Caco-2 (cell line): ENCODE results near the gene SAMD10. TPM values are rescaled to one million over a fixed set of nuclear protein-coding genes. Genes with fewer than 3 reads are reported as not detected.

ENCODE experiments used
- BruUV-seq: library from RNA; stranded (reverse); fragments of 400-500 nt; replicated peaks from 2 replicates; lab custom pipeline; 2021; lab: Mats Ljungman, UMichigan
- CTCF ChIA-PET: fragments of 300-600 bp; sonication (Branson Sonifier 250); formaldehyde crosslinking; loops from one replicate; lab custom pipeline; 2022; ENCODE audit warnings: antibody characterized with exemption; lab: Charles Lee
- POLR2A ChIA-PET: fragments of 300-600 bp; sonication (Branson Sonifier 250); formaldehyde crosslinking; loops from one replicate; lab custom pipeline; 2022; ENCODE audit warnings: antibody characterized with exemption; lab: Charles Lee
- DNase-seq, 2 experiments: peaks; one replicate each; pipeline versions ENCODE4 v3.0.0 to v3.0.0-alpha.2; 2020 to 2022
- H3K27me3 ChIP-seq: replicated peaks from 2 replicates; pipeline ENCODE4 v1.6.0; 2011; ENCODE audit warnings: low read length; ENCODE audit not compliant: control insufficient read depth, insufficient read depth
- H3K36me3 ChIP-seq: 2 replicates; pipeline ENCODE4 v1.5.1; 2011; ENCODE audit warnings: low read length; ENCODE audit not compliant: control insufficient read depth, insufficient read depth
- H3K4me1 ChIP-seq: fragments of 250-450 bp; sonication (Bioruptor Pico); 2 replicates; pipeline ENCODE4 v1.5.1; 2020; ENCODE audit warnings: mild to moderate bottlenecking
- H3K4me3 ChIP-seq: 2 replicates; pipeline ENCODE4 v1.5.1; 2011; ENCODE audit warnings: low read depth, mild to moderate bottlenecking, control low read depth, low read length
- H3K9me3 ChIP-seq: fragments of 250-450 bp; sonication (Bioruptor Pico); 2 replicates; pipeline ENCODE4 v1.5.1; 2020; ENCODE audit warnings: mild to moderate bottlenecking, moderate library complexity
- H3K27ac Mint-ChIP-seq: one replicate; pipeline ENCODE4 v1.8.0; 2022; ENCODE audit warnings: mixed read lengths; ENCODE audit not compliant: unreplicated experiment
- H3K27me3 Mint-ChIP-seq: one replicate; pipeline ENCODE4 v1.8.0; 2022; ENCODE audit warnings: mixed read lengths; ENCODE audit not compliant: insufficient read depth, unreplicated experiment
- H3K36me3 Mint-ChIP-seq: one replicate; pipeline ENCODE4 v1.8.0; 2022; ENCODE audit warnings: mild to moderate bottlenecking, mixed read lengths; ENCODE audit not compliant: insufficient read depth, unreplicated experiment
- H3K4me1 Mint-ChIP-seq: one replicate; pipeline ENCODE4 v1.8.0; 2022; ENCODE audit warnings: low read depth, mixed read lengths; ENCODE audit not compliant: unreplicated experiment
- H3K4me3 Mint-ChIP-seq: one replicate; pipeline ENCODE4 v1.8.0; 2022; ENCODE audit warnings: mild to moderate bottlenecking, moderate library complexity, mixed read lengths; ENCODE audit not compliant: unreplicated experiment
- H3K9me3 Mint-ChIP-seq: one replicate; pipeline ENCODE4 v1.8.0; 2022; ENCODE audit warnings: mixed read lengths; ENCODE audit not compliant: unreplicated experiment
- CTCF ChIP-seq, 2 experiments: fragments of 200-600 bp in 1 of 2; IDR thresholded peaks; 1 replicate in 1 of 2; 2 replicates in 1 of 2; pipeline versions ENCODE4 v1.5.1 to v1.8.0; 2011 to 2022; ENCODE audit warnings: antibody characterized with exemption in 1 of 2, control low read depth in 1 of 2, inconsistent platforms in 1 of 2, low read depth in 1 of 2, low read length in 1 of 2, mild to moderate bottlenecking in 1 of 2, moderate library complexity in 1 of 2; ENCODE audit not compliant: insufficient read depth in 1 of 2, severe bottlenecking in 1 of 2, unreplicated experiment in 1 of 2
- intact Hi-C: fragments of 100-400 bp; cut with micrococcal nuclease; formaldehyde crosslinking; loops from one replicate; pipeline ENCODE4 v1.10.0; 2022; ENCODE audit not compliant: unreplicated experiment
- total RNA-seq: library from RNA; stranded (reverse); gene quantifications from 2 replicates; pipeline ENCODE4 v1.2.3, GENCODE V29; 2022

SAMD10 gene
- total RNA-seq, 1 experiment from 2014 or later: 13.6 TPM

- Mint-ChIP-seq H3K27ac (no peak overlapping the region), H3K9me3 (no peaks in the 10 kb centered on the region), H3K36me3 (peaks cover 100% of the 10 kb centered on the region), H3K27me3 (no peaks in the 10 kb centered on the region), H3K4me1 (peaks cover 46% of the 10 kb centered on the region), H3K4me3 (no peak overlapping the region)
- DNase-seq: peak in 1 of 2 experiments; percentile 44
- TF ChIP-seq CTCF (IDR thresholded peaks at IDR 0.05; ENCODE audit: insufficient read depth in 1 of 2, low read depth in 1 of 2, low read length in 1 of 2, severe bottlenecking in 1 of 2, unreplicated experiment in 1 of 2): no peak
- ChIA-PET POLR2A (no interaction called here), CTCF (interaction anchor here (3.0 to 3.2 kb wide), 2 partner anchors 13 kb away, joined by 17 to 45 read pairs; no protein-coding TSS in a partner anchor)
- BruUV-seq: no TSS peak
- no peaks in the 10 kb centered on the region for H3K9me3 ChIP-seq
- peaks cover 53% of the 10 kb centered on the region for H3K36me3 ChIP-seq
- H3K4me3 ChIP-seq: no peak overlapping the region
- peaks cover 44% of the 10 kb centered on the region for H3K4me1 ChIP-seq
- intact Hi-C loops: no loop called here
- no peaks in the 10 kb centered on the region for H3K27me3 ChIP-seq
Observed at GRCh38 chr20:64025826-64026412, 46.5 kb upstream of the SAMD10 start.

DNA sequence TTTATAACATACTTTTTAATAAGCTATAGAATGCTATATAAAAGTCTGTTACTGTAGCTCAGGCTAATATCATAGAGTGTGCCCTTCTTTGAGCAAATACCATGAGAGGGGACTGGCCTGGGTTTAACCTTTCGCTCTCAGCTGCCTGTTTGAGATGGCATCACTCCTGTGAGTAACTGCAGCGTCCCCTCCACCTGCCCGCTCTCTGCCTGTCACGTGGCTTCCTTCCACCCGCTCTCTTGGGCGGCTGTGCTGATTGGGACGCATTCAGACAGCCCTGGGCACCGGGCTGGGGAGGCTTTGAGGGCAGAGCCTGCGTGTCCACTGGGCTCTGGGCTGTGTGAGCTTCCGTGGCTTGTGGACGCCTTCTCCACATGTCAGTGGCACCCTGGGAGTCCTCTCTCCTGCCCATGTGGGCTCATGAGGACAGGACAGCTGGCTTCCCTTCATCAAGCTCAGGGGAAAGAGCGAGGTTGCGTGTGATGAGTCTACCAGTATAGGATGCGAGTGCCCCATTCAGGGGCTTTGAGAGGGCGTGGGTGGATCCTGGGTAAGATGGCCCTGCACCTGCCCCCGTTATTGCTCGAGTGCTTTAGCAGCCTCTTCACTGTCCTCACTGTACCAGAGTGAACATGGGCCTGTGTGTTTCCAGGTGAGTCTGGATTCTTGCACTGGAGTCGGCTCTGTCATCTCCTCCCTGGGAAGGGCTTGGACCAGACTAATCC, 45.8 kb upstream of the SAMD10 start:
- TF ChIP-seq CTCF (IDR thresholded peaks at IDR 0.05; ENCODE audit: insufficient read depth in 1 of 2, low read depth in 1 of 2, low read length in 1 of 2, severe bottlenecking in 1 of 2, unreplicated experiment in 1 of 2): no peak
- H3K27ac Mint-ChIP-seq: no peak overlapping the region
- CTCF ChIA-PET: interaction anchor here (1.4 to 3.0 kb wide), 3 partner anchors 14 to 45 kb away, joined by 5 to 45 read pairs (median 11); partner anchors contain the start of gene PRPF6
- no peak overlapping the region for H3K4me3 Mint-ChIP-seq
- H3K9me3 Mint-ChIP-seq: no peaks in the 10 kb centered on the region
- no peaks in the 10 kb centered on the region for H3K9me3 ChIP-seq
- peaks cover 39% of the 10 kb centered on the region for H3K4me1 ChIP-seq
- H3K36me3 ChIP-seq: peaks cover 53% of the 10 kb centered on the region
- no peaks in the 10 kb centered on the region for H3K27me3 ChIP-seq
- intact Hi-C loops: no loop called here
- no TSS peak for BruUV-seq
- H3K27me3 Mint-ChIP-seq: no peaks in the 10 kb centered on the region
- peaks cover 97% of the 10 kb centered on the region for H3K36me3 Mint-ChIP-seq
- no peak overlapping the region for H3K4me3 ChIP-seq
- peak in 1 of 2 experiments; percentile 41 for DNase-seq
- peaks cover 39% of the 10 kb centered on the region for H3K4me1 Mint-ChIP-seq
- POLR2A ChIA-PET: interaction anchor here (1.4 to 1.8 kb wide), 2 partner anchors 13 to 45 kb away, joined by 7 to 9 read pairs; partner anchors contain the start of gene PRPF6
